Measurements from ENCODE around the gene VLDLR. TPM values are rescaled to one million over a fixed set of nuclear protein-coding genes. Genes with fewer than 3 reads are reported as not detected.
A peak's percentile ranks its signal among the peaks of the same experiment; 100 is the strongest.

Gene VLDLR
- polyA plus RNA-seq, 10 donors: 18.8 to 31.8 (median 24.8) TPM

DNA sequence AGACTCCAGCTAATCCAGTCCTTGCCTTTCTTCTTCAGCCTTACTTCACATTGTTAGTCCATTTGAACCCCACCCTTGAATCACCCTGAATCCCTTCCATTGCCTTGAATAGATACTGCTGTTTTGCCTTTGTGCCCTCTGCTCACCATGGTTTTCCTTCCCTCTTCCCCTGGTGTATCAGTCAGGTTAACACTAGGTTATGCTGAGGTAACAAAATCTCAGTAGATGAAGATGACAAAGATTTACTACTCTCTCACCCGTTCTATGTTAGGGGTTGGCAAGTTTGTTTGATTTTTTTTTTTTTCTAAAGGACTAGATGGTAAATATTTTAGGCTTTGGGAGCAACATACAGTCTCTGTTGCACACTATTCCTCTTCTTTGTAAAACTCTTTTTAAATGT, 3.3 kb upstream of the VLDLR start:
- no peak for DNase-seq

DNA sequence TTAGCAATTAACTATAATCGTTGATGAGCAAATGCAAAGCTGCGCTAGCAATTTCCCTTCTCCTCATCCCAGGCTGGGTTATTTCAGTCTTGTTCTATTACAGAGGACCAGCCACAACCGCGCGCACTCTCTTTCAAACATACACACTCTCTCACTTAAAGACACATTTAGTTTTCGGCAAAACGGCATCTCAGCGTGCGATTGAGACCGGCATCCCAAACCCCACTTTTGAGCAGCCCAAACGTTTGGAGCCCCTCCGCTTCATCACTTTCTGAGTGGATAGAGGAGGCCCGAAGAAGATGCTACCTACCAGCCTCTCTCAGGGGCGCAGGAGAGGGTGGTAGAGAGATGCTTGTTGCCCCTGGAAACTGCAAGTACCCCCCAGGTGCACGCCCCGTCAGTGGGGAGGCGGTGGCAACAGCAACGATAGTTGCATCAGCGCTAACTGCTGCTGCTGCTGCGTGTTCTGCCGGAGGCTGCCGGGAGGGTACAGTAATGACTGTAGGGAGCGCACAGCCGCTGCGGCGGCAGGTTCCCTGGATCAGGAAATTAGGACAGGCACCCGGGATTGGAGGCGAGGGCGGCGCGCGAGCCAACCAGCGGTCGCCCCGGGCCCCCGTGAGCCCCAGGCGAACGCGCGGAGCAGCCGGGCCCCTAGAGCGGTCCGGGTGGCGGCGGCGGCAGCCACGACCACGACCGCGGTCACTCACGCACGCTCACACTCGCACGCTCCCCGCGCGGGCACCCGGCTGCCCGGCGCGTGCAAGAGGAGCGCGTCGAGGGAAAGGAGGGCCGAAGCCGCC, 467 bp upstream of the VLDLR start:
- DNase-seq: peak; percentile 71 to 92 (median 78)

DNA sequence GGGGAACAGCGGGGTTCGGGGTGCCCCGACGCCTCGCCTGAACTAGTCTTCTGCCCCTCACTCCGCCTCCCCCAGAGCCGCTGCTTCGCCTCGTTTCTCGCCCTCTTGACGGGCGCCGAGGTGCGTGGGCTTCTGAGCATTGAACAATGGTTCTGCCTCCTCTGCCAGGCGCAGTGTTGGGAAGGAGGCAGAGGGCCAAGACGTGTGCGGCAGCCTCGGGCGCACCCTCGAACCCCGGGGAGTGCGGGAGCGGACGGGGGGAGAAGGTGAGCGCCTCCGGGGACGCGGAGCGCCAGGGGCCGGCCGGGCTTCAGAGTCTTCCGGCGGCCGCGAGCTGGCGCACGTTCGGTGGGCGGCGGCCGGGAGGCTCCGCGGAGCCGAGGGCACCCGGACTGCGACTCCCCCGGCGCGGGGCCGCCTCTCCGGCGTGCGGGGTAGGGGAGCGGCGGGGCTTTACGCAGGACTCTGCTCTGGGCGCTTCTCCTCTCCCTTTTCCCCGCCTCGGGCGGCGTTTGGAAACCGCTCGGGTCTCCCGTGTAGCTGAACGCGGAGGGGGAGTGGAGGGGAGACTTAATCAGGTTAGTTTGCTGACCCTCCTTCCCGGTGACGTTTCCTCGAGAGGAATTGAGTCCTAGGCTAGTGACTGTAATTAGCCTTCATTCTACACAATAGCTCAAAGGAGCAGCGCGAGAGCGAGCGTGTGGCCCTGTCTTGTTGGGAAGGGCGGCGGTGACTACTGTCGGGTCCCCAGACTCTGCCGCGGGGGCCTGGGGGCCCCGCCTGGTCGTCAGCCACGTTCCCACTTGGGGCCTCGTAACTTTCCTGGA, 1.1 kb downstream of the VLDLR start:
- peak in 2 of 3 donors; percentile 38 to 78 for DNase-seq

DNA sequence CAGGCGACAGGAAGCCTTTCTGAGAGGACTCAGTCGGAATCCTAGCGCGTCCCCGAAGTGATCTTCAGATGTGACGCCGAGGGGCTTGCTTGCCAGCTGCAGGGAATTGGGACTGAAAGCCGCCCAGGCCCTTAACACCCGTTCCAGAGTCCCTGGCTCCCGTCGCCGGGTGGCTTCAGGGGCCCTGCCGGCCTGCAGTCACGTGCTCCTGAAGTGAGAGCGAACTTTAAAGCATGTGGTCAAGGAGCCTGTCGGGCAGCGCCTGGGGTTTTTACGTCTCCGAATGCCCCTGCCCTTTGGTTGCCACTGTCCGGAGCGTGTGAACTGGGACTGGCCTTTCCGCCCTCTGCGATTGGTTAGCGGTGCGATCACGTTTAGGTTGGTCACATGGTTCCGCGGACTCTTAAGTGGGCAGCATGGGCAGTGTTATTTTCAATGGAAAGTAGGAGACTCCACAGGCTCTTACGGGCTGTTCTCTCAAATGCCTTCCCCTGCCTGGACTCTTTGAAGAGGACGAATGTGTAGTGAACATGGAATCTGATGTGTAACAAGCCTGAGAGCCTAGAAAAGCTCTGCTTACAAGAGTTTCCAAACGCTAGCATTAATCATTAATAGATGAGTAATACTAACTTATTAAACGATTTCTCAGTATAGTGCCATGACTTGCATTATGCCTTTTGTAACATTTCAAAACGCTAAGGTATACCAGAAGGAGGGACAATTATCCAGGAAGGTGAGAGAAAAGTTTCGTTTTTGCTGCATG, 1.9 kb downstream of the VLDLR start:
- DNase-seq: peak; percentile 22 to 77 (median 50)

DNA sequence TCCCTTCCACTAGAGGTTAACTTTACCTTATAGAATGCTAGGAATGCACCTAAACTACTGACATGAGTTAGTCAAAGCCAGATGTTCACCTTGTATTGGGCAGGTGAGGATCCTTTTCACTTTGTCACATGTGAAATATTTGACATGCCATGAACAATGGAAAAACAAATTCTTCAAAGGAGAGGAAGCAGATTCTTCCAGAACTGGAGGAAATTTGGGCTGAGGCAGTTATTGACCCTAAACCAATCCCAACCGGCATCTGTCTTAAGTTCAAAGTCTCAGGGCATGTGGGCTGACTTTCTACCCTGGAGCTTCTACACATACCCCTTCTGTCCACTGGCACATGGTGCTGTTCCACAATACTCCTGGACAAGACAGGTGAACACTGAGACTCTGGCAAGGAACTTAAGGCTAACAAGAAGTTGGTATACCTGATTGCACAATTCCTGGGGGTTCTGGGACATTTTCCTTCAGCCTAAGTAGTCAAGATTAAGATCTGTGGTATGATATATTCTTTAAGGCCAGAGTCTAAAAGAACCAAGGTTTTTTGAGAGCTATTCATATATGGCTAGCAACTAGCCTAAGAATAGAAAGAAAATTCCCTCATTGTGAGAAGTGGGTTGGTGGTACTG, 2.6 kb downstream of the VLDLR start:
- no peak for DNase-seq

DNA sequence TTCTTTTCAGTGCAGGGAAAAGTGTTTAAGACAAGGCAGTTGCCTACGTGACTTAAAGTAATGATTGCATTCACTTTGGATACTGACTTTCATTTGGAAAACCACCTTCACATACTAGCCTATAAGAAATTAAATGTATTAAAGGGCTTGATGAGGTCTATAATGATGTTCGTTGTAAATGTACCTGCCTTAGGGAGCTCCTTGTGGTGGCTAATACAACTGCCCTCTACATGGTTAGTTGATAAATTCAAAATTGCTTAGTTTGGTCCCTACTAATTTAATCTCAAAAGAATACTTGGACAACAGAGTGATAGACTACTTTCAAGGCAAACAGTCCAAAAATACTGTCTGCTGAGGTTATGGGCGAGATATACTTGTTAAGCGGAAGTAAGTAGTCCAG, 3.8 kb downstream of the VLDLR start:
- DNase-seq: no peak

DNA sequence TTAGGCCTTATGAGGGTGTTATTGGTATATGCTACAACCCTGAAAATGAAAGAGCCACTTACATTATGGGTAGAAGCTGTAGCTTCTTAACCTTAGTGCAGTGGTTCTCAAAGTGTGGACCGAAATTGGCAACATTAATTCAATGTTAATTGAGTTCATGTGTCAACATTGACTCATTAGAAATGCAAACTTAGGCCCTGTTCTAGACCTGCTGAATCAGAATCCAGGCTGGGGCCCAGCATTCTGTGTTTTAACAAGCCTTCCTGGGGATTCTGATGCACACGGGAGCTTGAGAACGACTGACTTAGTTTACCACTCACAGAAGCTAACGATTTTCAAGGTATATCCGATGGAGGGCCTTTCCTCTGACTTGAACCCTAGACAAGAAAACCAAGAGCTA, 7.3 kb downstream of the VLDLR start:
- no peak for DNase-seq

DNA sequence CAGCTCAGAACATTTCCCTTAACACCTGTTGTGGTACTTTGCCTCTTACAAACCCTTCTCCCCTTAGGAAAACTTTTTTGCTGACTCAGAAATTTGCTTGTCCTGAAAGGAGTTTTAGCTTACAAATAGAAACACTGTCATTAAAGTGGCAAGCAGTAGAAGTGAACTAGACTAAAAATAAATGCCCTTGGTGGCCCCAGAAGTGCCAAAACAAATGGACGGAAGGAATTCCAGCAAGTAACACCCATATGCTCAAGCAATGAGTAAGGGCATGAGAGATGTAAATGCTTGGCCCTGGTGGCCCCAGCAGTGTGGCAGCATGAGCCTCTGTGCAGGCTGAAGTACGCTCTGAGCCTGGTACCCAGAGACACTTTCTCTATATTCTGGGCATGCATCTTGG, 8.6 kb downstream of the VLDLR start:
- peak in 1 of 3 donors; percentile 12 for DNase-seq

DNA sequence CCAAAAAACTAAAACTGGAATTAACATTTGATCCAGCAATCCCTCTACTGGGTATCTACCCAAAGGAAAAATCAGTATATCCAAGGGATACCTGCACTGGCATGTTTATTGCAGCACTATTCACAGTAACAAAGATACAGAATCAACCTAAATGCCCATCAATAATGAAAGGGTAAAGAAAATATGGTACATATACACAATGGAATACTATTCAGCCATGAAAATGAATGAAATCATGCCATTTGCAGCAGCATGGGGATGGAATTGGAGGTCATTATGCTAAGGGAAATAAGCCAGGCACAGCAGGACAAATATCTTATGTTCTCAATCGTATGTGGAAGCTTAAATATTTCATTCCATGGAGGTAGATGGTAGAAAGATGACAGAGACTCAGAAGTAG, 9.7 kb downstream of the VLDLR start:
- DNase-seq: no peak

DNA sequence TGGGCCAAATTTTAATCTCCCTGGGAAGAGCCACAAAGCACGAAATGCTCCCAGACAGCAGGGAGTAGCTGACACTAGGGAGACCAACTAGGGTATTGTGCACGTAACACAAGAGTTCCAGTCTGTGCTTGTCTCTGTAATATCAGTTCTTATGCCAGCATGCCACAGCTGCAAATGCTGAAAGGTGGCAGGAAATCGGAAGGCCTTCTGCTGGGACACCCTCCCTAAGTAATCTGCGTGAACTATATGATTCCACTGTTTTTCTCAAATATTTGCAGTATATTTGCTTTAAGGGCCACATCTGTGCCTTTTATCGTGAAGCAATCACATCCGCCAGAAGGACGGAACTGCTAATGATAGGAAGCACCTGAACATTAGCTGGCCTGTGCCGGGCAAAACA, 12.6 kb downstream of the VLDLR start:
- peak; percentile 7 to 45 (median 10) for DNase-seq

DNA sequence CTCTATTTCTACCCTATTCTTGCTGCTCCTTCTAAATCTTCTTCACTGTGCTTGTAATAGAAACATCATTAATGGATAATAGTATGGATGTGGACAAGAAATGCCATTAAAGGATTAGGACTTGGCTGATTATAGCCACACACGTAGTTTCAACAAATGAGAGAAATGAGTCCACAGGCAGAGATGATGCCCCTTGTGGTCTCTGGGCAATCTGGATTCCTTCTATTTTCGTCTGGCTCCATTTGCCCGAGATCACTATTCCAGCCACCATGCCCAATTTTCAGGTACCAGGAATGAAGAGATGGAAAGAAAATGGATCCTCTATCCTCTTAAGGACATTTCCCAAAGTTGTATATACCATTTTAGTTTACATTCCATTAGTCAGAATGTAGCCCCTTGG, 13.2 kb downstream of the VLDLR start:
- no peak for DNase-seq

DNA sequence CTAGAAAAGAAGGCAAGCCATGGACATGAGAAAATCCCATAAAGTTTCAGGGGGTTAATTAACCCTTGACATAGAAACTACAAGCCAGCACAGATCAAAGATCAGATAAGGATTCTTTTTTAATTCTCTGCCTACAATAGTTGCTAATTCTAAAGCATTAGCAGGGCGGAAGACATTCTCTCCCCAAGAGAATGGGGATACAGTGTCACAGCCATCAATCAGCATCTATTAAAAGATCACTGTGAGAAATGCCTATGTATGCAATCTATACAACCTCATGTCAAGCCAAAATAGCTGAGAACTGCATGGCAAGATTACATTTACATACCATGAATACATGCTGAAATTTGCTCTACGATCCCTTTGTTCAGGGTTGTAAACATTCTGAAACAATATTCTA, 14.3 kb downstream of the VLDLR start:
- DNase-seq: no peak

DNA sequence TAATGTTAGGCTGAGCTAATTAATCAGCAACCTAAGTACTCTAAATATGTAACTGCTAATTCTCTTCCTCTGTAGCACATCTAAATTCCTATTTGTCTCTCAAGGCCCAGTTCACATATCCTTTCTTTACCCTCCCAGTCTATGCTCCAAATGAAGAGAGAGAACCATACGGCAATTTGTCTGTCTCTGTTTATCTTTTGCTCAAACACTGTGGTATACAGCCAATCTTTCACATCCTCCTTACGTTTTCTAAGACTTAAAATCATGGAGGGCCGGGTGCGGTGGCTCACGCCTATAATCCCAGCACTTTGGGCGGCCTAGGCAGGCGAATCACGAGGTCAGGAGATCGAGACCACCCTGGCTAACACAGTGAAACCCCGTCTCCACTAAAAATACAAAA, 15.8 kb downstream of the VLDLR start:
- DNase-seq: no peak

DNA sequence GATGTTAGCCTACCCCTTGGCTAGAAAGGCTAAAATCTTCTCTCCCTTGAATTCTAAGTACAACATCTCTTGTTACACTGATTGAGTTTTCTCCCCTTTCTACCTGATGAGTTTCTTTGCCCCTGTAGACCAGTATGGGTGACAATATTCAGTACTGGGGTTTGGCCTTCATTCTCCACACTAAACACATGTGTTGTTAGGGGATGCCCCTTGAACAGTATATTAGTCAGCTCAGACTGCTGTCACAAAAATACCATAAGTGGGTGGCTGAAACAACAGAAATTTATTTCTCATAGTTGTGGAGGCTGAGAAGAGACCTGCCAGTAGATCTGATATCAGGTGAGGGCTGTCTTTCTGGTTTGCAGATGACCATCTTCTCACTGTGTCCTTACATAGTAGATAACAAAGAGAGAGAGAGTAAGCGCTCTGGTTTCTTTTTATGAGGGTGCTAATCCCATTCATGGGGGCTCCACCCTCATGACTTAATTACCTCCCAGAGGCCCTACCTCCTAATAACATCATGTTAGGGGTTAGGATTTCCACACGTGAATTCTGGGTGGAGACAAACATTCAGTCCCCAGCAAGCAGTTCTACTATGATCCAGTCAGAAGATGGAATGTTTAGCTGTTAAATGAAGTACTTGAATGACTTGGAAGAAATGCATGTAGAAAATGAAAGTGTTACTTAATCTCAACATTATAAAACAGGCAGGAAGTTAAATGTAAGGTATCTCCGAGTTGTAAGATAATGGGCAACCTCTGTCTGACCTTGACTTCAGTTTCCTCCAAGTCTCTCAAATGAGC, 17.5 kb downstream of the VLDLR start:
- no peak for DNase-seq

DNA sequence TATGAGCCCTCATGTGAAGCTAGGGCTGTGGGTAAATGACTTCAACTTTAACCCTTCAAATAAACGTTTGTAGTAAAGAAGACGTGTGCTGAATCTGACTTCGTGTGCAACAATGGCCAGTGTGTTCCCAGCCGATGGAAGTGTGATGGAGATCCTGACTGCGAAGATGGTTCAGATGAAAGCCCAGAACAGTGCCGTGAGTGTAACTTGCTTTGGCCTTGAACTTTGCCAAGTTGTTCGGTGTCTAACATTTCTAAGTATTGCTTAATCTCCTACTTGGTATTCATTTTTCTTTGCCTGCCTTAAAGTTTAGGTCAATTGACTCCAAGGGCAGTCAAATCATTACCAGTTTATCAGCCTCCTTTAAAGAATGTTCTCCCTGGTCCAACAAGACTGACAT, 18.2 kb downstream of the VLDLR start:
- DNase-seq: no peak

DNA sequence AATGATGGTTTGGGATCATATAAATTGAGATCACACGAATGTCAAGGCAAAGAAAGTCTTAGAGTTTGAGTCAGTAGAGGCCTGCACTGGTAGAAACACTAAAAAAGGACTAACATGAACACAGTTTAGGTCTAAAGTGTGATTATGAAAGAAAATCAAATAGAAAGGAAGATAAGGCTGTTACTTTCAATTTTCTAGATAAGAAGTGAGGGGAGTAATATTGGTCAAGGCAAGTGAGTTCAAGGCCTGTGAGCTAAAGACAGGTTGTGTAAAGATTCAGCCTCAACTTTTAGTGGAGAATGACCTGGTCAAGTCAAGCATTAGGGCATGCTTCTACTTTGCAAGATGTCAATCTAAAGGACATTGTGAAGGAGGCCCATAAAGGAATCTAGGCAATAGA, 19.0 kb downstream of the VLDLR start:
- no peak for DNase-seq

DNA sequence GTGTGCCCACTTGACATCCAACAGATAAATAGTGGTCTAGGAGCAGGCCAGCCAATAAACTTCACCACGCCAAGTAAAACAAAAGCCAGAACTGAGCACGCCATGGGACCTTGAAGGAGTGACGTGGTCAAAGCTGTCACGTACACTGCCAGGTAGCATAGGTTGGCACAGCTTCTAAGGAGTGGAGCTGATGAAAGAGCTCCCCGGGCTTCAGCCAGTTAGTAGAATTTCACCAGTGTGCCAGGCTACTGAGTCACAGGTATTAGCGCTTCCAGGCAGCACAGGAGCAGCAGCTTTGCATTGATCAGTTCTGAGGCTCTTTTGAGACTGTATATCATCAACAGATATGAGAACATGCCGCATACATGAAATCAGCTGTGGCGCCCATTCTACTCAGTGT, 19.4 kb downstream of the VLDLR start:
- no peak for DNase-seq

DNA sequence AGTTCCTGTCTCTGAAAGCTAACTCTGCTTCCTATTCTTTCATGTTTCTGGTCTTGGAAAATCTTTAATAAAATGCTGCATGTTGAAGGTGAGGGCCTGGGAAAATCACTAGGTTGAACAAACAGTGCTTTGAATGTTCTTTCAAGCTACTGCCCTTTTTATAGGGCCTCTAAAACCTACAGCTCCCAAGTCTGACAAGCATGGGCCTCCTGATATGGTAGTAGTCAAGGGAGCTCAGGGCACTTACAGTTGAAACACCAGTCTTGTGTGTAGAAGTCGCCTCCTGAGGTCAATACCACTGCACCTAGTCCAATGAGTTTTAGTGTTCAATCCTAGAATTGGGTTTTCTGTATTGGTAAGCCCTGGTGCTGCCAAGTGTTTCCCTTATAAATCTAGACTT, 20.5 kb downstream of the VLDLR start:
- DNase-seq: no peak

DNA sequence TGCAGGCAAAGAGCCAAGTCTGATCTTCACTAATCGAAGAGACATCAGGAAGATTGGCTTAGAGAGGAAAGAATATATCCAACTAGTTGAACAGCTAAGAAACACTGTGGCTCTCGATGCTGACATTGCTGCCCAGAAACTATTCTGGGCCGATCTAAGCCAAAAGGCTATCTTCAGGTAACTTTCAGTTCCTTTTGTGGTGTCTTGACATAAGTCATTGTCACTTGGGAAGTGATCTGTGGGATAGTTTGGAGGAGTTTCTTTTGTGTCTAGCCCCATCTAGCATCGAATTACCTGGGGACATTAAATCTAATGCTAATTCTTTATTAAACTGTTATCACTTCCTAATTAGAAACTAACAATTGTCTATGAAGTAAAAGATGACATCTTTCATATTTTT, 24.0 kb downstream of the VLDLR start:
- no peak for DNase-seq

DNA sequence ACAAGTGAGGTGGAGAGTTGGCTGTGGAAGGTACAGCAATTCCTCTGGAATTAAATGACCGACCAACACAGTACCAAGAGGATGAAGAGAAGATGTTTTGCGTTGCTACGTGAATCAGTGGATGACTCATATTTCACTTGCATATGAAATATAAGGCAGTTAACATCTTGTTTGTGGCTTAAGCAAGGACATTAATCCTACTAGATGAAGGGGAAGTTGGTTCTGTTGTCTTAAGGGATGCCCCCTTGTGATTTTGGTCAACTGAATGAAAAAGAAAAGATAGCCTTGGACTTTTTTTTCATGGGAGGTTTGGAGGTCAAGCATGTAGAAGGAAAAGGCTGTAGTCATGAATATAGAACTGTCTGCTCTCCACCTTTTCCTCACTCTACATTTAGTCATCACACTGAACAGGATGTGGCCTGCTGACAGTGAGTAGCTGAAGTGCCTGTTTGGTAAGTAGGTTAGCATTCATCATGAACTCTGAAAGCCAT, 33.9 kb downstream of the VLDLR start:
- peak in 1 of 3 donors; percentile 83 for DNase-seq

DNA sequence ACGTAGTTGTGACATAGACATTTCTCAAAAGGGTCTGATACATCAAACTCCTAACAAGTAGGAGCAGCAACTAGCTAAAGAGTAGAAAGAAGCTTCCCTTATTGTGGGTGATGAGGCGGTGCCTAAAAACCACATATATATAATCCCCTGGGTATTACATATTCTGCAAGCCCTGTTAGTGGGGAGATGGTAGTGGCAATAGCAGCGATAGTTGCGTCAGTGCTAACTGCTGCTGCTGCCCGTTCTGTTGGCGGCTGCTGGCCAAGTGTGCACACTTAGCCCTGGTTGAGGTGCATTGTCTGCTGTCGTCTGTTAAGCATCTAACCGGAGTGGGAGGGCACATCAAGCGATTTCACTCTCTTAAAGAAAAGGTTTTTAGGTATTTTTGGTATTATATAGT, 35.8 kb downstream of the VLDLR start:
- no peak for DNase-seq
